Medulla oblongata (tissue), 1 donor: ENCODE measurements around the gene C16orf54.
A peak's percentile ranks its signal among the peaks of the same experiment; 100 is the strongest.
"Not testable (repeated sequence)": the region's sequence is repeated elsewhere in the genome, so short reads cannot be mapped to it uniquely, and the experiment has no call there.

Experiments used
- DNase-seq: peaks from one replicate; pipeline ENCODE4 v3.0.0-alpha.2; 2015; ENCODE audit errors: extremely low spot score

The C16orf54 gene

DNA sequence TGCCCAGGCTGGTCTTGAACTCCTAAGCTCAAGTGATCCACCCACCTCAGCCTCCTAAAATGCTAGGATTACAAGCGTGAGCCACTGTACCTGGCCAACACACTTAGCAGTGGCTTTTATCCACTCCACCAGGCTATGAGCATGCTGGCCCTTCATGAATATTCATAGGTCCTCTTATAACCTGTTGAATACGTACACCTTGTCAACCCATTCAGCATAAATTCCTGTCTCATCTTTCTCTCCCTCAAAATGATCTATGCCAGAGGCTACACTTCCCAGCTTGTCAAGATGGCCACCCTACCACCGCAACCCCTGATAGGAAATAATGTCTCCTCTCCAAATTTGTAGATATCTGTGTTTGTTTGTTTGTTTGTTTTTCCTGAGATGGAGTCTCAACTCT, 21.3 kb upstream of the C16orf54 start:
- DNase-seq, result no peak

DNA sequence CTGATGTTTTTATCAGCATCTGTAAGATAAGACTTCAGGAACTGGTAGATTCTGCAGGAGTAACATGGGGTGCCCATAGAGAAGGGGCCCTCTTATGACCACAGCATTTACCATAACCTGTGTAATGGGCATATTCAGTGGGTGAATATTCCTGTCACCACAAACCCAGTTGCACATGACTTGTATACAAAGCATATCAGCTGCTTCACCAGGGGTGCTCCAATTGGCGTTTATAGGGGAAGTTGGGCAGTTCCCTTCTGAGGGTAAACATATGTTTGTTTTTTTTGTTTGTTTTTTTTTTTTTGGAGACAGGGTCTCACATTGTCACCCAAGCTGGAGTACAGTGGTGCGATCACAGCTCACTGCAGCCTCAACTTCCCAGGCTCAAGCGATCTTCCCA, 20.8 kb upstream of the C16orf54 start:
- DNase-seq, result no peak

DNA sequence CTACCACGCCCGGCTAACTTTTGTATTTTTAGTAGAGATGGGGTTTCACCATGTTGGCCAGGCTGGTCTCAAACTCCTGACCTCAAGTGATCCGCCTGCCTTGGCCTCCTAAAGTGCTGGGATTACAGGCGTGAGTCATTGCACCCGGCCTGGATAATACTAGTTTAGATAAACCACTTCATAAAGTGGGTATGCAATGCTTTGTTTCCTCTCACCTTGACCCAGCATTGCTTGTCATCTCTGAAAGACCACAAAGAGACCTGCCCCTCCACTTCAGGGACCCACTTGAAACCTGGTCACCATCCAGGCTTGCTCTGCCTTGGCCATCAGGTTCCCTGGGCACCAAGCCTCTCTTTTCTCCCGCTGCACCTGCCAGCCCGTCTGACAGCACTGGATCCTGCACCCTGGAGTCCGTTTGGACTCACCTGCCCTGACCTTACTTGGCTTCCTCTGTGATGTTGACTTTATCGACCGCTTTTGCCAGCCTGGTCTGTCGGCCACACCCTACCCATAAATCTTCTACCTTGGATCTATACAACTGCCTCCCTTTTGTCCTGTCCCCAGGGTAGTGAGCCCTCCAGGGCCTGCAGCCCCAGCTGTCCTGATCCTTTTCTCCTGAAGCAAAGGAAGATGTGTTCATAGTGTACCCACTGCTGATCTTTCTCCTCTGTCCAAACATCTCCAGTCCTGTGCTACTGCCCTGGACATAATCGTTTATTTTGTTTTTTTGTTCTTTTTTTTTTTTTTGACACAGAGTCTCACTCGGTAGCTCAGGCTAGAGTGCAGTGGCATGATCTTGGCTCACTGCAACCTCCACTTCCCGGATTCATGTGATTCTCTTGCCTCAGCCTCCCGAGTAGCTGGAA, 19.6 kb upstream of the C16orf54 start:
- DNase-seq, result no peak

DNA sequence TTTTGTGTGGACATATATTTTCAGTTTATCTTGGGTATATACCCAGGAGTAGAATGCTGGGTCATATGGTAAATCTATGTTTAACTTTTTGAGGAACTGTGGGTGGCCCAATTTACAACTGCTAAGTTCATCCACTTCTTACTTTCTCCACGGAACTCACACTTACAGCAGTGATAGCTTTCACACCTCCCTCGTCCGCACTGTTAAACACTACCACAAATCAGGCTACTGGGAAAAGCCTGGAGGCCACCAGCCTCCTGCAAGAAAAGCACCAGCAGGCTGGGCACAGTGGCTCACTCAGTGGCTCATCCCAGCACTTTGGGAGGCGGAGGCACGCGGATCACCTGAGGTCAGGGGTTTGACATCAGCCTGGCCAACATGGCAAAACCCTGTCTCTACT, 17.5 kb upstream of the C16orf54 start:
- no peak for DNase-seq

DNA sequence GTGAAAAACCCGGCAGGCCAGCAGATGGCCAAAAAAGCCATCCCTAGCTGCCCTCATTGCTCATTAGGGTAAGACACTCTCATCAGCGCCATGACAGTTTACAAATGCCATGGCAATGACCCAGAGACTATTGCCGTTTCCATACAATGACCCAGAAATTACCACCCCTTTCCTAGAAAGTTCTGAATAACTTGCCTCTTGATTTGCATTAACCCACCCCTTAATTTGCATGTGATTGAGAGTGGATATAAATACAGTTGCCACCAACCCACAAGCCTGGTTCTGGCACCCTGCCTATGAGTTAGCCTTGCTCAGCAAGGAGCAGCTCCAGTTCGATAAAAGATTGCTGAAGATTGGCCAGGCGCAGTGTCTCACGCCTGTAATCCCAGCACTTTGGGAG, 16.1 kb upstream of the C16orf54 start:
- no peak for DNase-seq

DNA sequence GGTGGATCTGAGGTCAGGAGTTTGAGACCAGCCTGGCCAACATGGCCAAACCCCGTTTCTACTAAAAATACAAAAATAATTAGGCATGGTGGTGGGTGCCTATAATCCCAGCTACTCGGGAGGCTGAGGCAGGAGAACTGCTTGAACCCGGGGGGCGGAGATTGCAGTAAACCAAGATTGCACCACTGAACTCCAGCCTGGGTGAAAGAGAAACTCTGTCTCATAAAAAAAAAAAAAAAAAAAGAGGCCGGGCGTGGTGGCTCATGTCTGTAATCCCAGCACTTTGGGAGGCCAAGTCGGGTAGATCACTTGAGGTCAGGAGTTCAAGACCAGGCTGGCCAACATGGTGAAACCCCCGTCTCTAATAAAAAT, 15.5 kb upstream of the C16orf54 start:
- not testable (repeated sequence) for DNase-seq

DNA sequence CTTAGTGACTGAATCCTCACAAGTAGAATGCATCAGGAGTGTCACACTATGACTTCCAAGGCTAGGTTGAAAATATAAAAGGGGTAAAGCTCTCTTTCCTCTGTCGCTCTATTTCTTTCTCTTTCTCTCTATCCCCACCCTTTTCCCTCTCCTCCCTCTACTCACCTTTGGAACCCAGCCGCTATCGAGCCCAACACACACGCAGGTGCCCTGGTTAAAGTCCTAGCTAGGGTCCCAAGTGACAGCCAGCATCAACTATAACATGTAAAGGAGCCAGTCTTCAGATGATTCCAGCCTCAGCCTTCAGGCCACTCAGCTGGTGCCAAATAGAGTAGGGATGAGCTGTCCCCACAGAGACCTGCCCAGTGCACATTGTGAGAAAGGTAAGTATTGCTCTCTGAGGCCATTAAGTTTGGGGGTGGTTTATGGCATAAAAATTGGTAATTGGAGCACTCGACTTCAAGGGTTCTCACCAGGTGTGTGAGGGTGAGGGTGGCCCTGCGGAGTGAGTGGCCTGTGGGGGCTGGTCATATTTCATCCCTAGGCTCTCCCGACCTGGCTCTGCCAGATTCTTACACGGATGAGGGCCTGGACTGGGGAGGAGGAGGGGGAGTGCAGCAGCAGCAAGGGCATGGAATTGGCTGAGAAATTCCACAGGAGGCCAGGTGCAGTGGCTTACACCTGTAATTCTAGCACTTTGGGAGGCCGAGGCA, 14.9 kb upstream of the C16orf54 start:
- DNase-seq, result no peak

DNA sequence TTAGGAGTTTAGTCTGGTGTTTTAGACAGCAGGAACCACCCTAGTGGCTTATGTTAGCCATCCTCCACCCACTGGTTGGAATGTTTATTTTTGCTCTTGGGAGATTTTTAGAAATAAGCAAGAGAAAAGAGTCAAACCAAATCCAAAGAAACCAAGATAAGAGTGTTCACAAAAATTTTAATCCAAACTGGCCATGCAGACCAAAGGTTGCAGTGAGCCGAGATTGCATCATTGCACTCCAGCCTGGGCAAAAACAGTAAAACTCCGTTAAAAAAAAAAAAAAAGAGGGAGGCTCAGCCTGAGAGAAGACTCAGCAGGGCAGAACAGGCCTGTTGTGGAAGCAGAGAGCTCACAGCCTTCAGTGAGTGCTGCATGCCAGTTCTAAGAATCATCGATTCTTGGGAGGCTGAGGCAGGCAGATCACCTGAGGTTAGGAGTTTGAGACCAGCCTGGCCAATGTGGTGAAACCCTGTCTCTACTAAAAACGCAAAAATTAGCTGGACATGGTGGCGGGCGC, 12.2 kb upstream of the C16orf54 start:
- DNase-seq, result no peak

DNA sequence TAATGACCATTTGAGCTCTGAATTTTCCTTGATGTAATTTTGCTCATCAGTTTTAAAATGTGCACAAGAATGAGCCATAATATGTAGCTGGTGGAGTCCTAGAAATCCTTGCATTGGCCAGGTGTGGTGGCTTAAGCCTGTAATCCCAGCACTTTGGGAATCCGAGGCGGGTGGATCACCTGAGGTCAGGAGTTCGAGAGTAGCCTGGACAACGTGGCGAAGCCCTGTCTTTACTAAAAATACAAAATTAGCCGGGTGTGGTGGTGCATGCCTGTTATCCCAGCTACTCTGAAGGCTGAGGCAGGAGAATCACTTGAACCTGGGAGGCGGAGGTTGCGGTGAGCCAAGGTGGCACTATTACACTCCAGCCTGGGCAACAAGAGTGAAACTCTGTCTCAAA, 11.3 kb upstream of the C16orf54 start:
- DNase-seq, result not testable (repeated sequence)

DNA sequence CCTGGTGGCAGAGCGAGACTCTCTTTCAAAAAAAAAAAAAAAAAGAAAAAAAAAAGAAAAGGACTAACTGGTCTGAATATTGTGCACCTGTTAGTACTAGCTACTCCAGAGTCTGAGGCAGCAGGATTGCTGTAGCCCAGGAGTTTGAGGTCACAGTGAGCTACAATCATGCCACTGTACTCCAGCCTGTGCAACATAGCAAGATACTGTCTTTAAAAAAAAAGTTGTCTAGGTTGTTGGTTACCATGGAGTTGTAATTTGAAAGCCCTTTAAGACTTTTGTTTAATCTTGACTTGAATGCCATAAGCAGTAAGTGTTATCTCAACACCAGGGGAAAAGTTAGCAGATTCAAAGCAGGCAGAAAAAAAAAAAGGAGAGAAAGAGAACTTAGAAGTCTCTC, 10.9 kb upstream of the C16orf54 start:
- DNase-seq, result no peak

DNA sequence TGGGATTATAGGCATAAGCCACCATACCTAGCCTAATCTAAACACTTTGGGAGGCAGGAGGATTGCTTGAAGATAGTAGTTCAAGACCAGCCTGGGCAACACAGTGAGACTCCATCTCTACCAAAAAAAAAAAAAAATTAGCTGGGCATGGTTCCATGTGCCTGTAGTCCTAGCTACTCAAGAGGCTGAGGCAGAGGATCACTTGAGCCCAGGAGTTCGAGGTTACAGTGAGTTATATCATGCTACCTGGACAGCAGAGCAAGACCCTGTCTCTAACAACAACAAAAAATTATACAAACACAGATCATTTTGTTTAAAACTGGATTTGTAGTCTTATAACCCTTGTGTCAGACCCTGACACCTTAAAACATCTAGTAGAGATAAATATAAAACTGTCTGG, 7.7 kb upstream of the C16orf54 start:
- DNase-seq, result no peak

DNA sequence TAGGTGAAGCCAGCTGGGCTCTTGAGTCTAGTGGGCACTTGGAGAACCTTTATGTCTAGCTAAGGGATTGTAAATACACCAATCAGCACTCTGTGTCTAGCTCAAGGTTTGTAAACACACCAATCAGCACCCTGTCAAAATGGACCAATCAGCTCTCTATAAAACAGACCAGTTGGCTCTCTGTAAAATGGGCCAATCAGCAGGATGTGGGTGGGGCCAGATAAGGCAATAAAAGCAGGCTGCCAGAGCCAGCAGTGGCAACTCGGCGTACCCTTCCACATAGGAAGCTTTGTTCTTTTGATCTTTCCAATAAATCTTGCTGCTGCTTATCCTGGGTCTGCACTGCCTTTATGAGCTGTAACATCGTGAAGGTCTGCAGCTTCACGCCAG, 3.0 kb upstream of the C16orf54 start:
- not testable (repeated sequence) for DNase-seq

DNA sequence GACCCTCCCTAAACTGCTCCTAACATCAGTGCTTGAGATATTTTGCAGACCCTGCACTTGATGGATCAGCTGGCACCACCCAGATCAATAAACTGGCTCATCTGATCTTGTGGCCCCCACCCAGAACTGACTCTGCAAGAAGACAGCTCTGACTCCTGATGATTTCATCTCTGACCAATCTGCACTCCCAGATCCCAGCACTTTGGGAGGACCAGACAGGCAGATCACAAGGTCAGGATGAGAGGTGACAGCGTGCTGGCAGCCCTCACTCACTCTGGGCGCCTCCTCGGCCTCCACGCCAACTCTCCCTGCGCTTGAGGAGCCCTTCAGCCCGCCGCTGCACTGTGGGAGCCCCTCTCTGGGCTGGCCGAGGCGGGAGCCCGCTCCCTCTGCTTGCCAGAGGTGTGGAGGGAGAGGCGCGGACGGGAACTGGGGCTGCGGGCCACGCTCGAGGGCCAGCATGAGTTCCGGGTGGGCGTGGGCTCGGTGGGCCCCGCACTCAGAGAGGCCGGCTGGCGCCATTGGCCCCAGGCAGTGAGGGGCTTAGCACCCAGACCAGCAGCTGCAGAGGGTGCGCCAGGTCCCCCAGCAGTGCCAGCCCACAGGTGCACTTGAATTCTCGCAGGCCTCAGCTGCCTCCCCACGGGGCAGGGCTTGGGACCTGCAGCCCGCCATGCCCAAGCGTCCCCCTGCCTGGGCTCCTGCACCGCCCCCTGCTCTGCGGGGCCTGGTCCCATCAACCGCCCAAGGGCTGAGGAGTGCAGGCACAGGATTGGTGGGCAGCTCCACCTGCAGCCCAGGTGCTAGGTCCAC, 2.4 kb upstream of the C16orf54 start:
- no peak for DNase-seq

DNA sequence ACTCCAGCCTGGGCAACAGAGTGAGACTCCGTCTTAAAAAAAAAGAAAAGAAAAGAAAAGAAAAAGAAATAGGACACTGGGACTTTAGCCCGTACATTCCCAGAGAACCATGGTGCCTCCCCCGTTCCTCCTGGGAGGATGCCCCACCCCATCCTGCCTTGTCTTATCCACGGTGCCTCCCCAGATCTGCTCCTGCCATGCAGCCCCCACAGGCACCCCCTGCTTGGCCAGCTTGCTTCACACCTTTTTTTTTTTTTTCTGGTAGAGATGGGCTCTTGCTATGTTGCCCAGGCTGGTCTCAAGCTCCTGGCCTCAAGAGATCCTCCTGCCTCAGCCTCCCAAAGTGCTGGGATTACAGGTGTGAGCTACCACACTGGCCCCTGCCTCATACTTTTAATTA, 728 bp upstream of the C16orf54 start:
- DNase-seq, result not testable (repeated sequence)

DNA sequence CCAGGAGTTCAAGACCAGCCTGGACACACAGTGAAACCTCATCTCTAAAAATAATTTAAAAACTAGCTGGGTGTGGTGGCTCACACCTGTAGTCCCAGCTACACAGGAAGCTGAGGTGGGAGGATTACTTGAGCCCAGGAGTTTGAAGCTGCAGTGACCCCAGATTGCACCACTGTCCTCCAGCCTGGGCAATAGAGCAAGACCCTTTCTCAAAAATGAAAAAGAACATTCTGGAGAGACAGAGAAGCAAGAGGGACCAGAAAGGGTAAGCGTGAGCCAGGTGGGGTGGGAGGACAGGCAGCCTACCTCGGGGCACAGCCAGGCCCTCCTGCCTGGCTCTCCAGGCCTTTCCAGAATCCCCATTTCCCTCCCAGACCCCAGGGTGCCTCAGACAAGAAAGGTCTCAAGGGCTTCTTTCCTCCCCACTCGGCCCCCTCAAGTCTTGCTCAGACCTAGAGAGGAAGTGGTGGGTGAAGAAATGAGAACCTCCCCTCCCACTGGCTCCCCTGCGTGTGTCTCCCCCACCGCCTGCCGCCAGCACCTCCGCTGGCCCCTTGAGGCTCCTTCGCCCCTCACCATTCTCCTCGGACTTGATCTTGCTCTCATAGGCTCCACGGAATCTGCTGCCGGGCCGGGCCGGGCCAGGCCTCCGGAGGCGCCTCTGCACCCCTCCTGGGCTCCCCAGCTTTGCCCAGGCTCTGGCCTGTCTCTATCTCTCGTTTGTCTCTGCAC, 503 bp downstream of the C16orf54 start:
- peak; percentile 18 for DNase-seq

DNA sequence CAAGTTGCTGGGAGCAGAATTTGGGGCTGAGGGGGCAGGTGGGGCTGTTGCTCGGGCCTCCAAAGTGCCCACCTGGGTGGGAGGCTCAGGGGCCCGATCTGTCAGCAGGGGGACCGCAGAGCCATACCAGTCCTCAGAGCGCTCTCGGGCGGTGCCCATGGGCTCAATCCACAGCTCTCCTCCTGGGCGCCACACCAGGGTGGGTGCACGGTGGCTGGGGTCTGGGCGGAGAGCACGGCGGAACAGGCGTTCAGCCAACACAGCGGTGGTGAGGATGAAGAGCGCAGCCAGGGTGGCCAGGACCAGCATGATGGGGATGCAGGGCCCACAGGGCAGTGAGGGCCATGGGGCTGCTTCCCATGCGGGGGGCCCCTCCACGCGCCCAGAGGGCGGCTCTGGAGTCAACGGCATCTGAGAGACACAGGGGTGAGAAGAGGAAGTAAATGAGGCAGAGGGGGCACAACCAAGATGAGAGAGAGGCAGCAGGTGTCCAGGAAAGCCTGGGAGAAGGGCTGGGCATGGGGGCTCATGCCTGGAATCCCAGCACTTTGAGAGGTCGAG, 1.2 kb downstream of the C16orf54 start:
- no peak for DNase-seq

DNA sequence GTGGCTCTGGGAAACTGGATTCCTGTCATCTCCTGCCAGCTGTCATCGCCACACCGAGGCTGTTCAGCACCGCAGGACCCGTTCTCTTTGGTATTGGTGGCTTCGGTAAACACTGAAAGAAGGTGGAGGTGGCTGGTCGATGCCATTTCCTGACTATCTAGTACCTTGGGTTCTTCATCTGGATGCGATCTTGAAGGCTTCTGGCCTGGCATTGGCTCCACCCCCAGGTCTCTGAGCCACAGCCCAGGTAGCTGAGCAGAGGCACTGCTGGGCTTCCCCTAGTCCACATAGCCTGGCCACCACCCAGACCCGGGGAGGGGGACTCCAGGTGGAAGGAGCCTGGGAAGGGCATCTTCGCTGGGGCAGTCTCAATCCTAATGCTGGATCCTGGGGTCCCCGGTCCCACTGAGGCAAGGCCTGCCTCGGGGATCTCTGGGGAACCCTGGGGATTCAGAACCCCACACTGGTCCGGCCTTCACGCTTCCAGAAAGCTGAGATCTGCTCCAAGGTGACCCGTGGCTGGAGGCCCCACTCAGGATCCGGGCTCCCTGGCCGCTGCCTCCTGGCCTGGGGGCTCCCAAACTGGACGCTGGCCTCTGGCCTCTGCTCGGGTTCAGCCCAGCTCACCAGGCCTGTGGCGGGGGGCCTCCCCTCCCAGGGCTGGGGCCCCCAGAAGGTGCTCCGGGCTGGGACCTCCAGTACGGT, 1.8 kb downstream of the C16orf54 start:
- DNase-seq, result no peak

DNA sequence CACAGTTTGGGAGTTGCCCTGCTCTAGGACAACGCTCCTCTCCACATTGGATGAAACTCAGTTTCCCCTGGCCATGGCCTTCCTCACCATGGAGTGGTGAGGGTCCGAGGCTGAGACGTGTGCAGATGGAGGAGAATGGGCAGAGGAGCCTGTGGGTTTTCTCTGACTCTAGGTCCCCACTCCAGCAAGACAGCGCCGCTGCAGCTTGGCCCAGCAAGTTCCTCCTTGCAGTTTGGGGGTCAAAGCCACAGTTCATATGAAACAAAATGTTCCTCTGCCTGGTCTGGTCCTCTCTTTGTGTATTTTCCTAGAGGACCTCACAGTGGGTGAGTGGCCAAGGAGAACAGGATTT, 2.3 kb downstream of the C16orf54 start:
- DNase-seq, result no peak

DNA sequence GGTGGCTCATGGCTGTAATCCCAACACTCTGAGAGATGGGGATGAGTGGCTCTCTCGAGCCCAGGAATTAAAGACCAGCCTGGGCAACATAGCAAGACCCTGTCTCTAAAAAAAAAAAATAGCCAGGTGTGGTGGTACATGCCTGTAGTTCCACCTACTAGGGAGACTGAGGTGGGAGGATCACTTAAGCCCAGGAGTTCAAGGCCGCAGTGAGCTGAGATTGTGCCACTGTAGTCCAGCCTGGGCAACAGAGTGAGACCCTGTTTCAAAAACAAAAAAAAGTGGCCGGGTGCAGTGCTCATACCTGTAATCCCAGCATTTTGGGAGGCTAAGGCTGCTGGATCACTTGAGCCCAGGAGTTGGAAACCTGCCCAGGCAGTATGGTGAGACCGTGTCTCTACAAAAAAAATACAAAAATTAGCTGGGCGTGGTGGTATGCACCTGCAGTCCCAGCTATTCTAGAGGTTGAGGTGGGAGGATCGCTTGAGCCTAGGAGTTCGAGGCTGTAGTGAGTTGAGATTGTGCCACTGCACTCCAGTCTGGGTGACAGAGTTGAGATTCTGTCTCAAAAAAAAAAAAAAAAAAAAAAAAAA, 3.0 kb downstream of the C16orf54 start:
- no peak for DNase-seq

DNA sequence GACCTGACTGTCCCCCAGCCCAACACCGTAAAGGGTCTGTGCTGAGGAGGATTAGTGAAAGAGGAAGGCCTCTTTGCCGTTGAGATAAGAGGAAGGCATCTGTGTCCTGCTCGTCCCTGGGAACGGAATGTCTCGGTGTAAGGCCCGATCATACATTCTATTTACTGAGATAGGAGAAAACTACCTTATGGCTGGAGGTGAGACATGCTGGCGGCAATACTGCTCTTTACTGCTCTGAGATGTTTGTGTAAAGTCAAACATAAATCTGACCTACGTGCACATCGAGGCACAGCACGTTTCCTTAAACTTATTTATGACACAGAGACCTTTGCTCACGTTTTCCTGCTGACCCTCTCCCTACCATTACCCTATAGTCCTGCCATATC, 5.2 kb downstream of the C16orf54 start:
- not testable (repeated sequence) for DNase-seq
